H9 (cell line): ENCODE results near the gene ZRANB1. TPM values are rescaled to one million over a fixed set of nuclear protein-coding genes. Genes with fewer than 3 reads are reported as not detected.

Source experiments
- DNase-seq: peaks from one replicate; pipeline ENCODE4 v3.0.0-alpha.2; 2017
- H2AFZ ChIP-seq: one replicate; pipeline ENCODE4 v1.6.1; 2013; ENCODE audit warnings: mild to moderate bottlenecking, low read length, control low read depth, moderate library complexity
- H2AK5ac ChIP-seq: 2 replicates; pipeline ENCODE4 v1.6.1; 2013; ENCODE audit warnings: low read length, control low read depth, mixed read lengths; ENCODE audit not compliant: insufficient read length
- H2BK120ac ChIP-seq: one replicate; pipeline ENCODE4 v1.6.1; 2013; ENCODE audit warnings: low read depth, mild to moderate bottlenecking, low read length, control low read depth, inconsistent platforms; ENCODE audit not compliant: poor library complexity, severe bottlenecking
- H2BK12ac ChIP-seq: 2 replicates; pipeline ENCODE4 v1.6.1; 2013; ENCODE audit warnings: low read length, control low read depth, mixed read lengths, low read depth; ENCODE audit not compliant: insufficient read length
- H2BK15ac ChIP-seq: 2 replicates; pipeline ENCODE4 v1.6.1; 2013; ENCODE audit warnings: low read depth, low read length, control low read depth
- H2BK20ac ChIP-seq: one replicate; pipeline ENCODE4 v1.6.1; 2013; ENCODE audit warnings: low read depth, mild to moderate bottlenecking, low read length, control low read depth, inconsistent platforms; ENCODE audit not compliant: poor library complexity, severe bottlenecking
- H2BK5ac ChIP-seq: 2 replicates; pipeline ENCODE4 v1.6.1; 2013; ENCODE audit warnings: low read length, control low read depth, mixed read lengths; ENCODE audit not compliant: insufficient read length
- H3K14ac ChIP-seq: 2 replicates; pipeline ENCODE4 v1.6.1; 2013; ENCODE audit warnings: low read length, control low read depth; ENCODE audit not compliant: insufficient read depth
- H3K18ac ChIP-seq: 2 replicates; pipeline ENCODE4 v1.6.1; 2013; ENCODE audit warnings: low read depth, mild to moderate bottlenecking, mixed read lengths, low read length, control low read depth; ENCODE audit not compliant: insufficient read length
- H3K23ac ChIP-seq: 2 replicates; pipeline ENCODE4 v1.6.1; 2013; ENCODE audit warnings: low read length, control low read depth, mixed read lengths, low read depth; ENCODE audit not compliant: insufficient read length
- H3K23me2 ChIP-seq: 2 replicates; pipeline ENCODE4 v1.6.1; 2013; ENCODE audit warnings: low read depth, mild to moderate bottlenecking, mixed read lengths, low read length, control low read depth; ENCODE audit not compliant: insufficient read length, poor library complexity, severe bottlenecking
- H3K27ac ChIP-seq: 2 replicates; pipeline ENCODE4 v1.5.1; 2013; ENCODE audit warnings: low read length, control low read depth, mixed read lengths, low read depth; ENCODE audit not compliant: insufficient read length
- H3K27me3 ChIP-seq: 2 replicates; pipeline ENCODE4 v1.6.1; 2013; ENCODE audit warnings: low read length, control low read depth, inconsistent platforms; ENCODE audit not compliant: insufficient read depth
- H3K4ac ChIP-seq: 2 replicates; pipeline ENCODE4 v1.6.1; 2013; ENCODE audit warnings: low read depth, mild to moderate bottlenecking, control low read depth, inconsistent platforms, low read length, moderate library complexity
- H3K4me1 ChIP-seq: 2 replicates; pipeline ENCODE4 v1.6.1; 2013; ENCODE audit warnings: low read length, control low read depth, inconsistent platforms; ENCODE audit not compliant: insufficient read depth
- H3K4me2 ChIP-seq: 2 replicates; pipeline ENCODE4 v1.6.1; 2013; ENCODE audit warnings: low read length, control low read depth, mixed read lengths; ENCODE audit not compliant: insufficient read length, insufficient read depth
- H3K56ac ChIP-seq: 2 replicates; pipeline ENCODE4 v1.6.1; 2013; ENCODE audit warnings: low read depth, mild to moderate bottlenecking, mixed read lengths, low read length, control low read depth; ENCODE audit not compliant: insufficient read length
- H3K79me1 ChIP-seq: 2 replicates; pipeline ENCODE4 v1.6.1; 2013; ENCODE audit warnings: low read depth, mild to moderate bottlenecking, moderate library complexity, low read length, control low read depth, inconsistent platforms; ENCODE audit not compliant: insufficient read depth, poor library complexity, severe bottlenecking
- H3K79me2 ChIP-seq: 2 replicates; pipeline ENCODE4 v1.6.1; 2013; ENCODE audit warnings: low read length, control low read depth, inconsistent platforms; ENCODE audit not compliant: insufficient read depth
- H3K9ac ChIP-seq: 2 replicates; pipeline ENCODE4 v1.6.1; 2013; ENCODE audit warnings: low read length, control low read depth, mixed read lengths; ENCODE audit not compliant: insufficient read length; ENCODE audit errors: extremely low read depth
- H3K9me3 ChIP-seq: one replicate; pipeline ENCODE4 v1.6.1; 2013; ENCODE audit warnings: low read depth, low read length, inconsistent platforms; ENCODE audit not compliant: control insufficient read depth
- H3T11ph ChIP-seq: one replicate; pipeline ENCODE4 v1.6.1; 2013; ENCODE audit warnings: mild to moderate bottlenecking, low read length, control low read depth, inconsistent platforms
- H4K20me1 ChIP-seq: one replicate; pipeline ENCODE4 v1.6.1; 2013; ENCODE audit not compliant: control insufficient read depth, insufficient read length, insufficient read depth
- H4K5ac ChIP-seq: 2 replicates; pipeline ENCODE4 v1.6.1; 2013; ENCODE audit warnings: low read depth, mild to moderate bottlenecking, mixed read lengths, low read length, control low read depth; ENCODE audit not compliant: insufficient read length
- H4K8ac ChIP-seq: replicated peaks from 2 replicates; pipeline ENCODE4 v1.6.1; 2013; ENCODE audit warnings: low read length, control low read depth, mixed read lengths, low read depth; ENCODE audit not compliant: insufficient read length
- H4K91ac ChIP-seq: 2 replicates; pipeline ENCODE4 v1.6.1; 2013; ENCODE audit warnings: low read depth, mild to moderate bottlenecking, moderate library complexity, mixed read lengths, low read length, control low read depth; ENCODE audit not compliant: insufficient read length
- H3K27ac Mint-ChIP-seq, 3 experiments: 2 replicates in 2 of 3; 3 replicates in 1 of 3; pipeline ENCODE4 v1.8.0; 2020 to 2021; ENCODE audit warnings: mixed read lengths in 3 of 3, mild to moderate bottlenecking in 1 of 3, moderate library complexity in 1 of 3
- H3K27me3 Mint-ChIP-seq: 2 replicates; pipeline ENCODE4 v1.8.0; 2021; ENCODE audit warnings: low read depth, mild to moderate bottlenecking, moderate library complexity, mixed read lengths
- H3K36me3 Mint-ChIP-seq, 3 experiments: 2 replicates in 2 of 3; 3 replicates in 1 of 3; pipeline ENCODE4 v1.8.0; 2020 to 2021; ENCODE audit warnings: low read depth in 3 of 3, mixed read lengths in 3 of 3; ENCODE audit not compliant: insufficient read depth in 1 of 3
- H3K4me1 Mint-ChIP-seq, 2 experiments: 2 replicates each; pipeline ENCODE4 v1.8.0; 2020; ENCODE audit warnings: mixed read lengths in 2 of 2
- H3K4me3 Mint-ChIP-seq, 2 experiments: 2 replicates in 1 of 2; 3 replicates in 1 of 2; pipeline ENCODE4 v1.8.0; 2020 to 2021; ENCODE audit warnings: mild to moderate bottlenecking in 2 of 2, mixed read lengths in 2 of 2, moderate library complexity in 1 of 2
- H3K9me3 Mint-ChIP-seq, 2 experiments: 2 replicates in 1 of 2; 3 replicates in 1 of 2; pipeline ENCODE4 v1.8.0; 2020; ENCODE audit warnings: mild to moderate bottlenecking in 2 of 2, mixed read lengths in 2 of 2, moderate library complexity in 1 of 2
- WGBS: extraction: QIAGEN DNeasy Blood & Tissue Kit; methylation state at CpG from one replicate; pipeline ENCODE4 v1.1.7; 2013; ENCODE audit warnings: missing lambda C conversion rate, low lambda C conversion rate, mixed read lengths; ENCODE audit not compliant: insufficient read length; ENCODE audit errors: extremely low coverage; 5-methylcytosine and 5-hydroxymethylcytosine counted together
- total RNA-seq: library from RNA; stranded (reverse); gene quantifications from 2 replicates; pipeline ENCODE4 v1.2.1, GENCODE V29; 2021
- TF ChIP-seq, protein P1 (sequence below): fragments of 200-600 bp; sonication (generic); conservative IDR thresholded peaks from 3 replicates; pipeline ENCODE4 v1.8.0; 2021; ENCODE audit warnings: antibody characterized with exemption, mild to moderate bottlenecking

Gene ZRANB1
- total RNA-seq, 1 experiment from 2014 or later: 17.4 TPM

DNA sequence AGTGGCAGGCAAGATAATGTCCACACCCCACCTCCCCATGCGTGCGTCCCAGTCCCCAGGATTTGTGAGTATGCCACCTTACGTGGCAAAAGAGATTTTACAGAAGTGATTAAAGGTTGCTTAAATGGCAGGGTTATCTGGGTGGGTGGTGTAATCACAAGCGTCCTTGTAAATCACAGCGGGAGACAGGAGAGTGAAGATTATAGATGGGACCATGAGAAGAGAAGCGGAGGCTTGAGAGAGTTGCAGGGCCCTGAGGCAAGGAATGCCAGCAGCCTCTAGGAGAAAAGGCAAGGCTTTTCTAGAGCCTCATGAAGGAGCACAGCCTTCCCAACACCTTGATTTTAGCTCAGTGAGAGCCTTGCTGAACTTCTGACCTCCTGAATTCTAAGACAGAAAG lies 10.2 kb downstream of the ZRANB1 start:
- no peaks in the 10 kb centered on the region for H3K27me3 ChIP-seq
- no peak overlapping the region for H3T11ph ChIP-seq
- no peak overlapping the region for H4K91ac ChIP-seq
- no peak overlapping the region for H4K5ac ChIP-seq
- H3K27ac ChIP-seq: no peak overlapping the region
- peaks cover 21% of the 10 kb centered on the region for H3K79me1 ChIP-seq
- H2BK15ac ChIP-seq: no peak overlapping the region
- Mint-ChIP-seq H3K27me3 (no peaks in the 10 kb centered on the region), H3K9me3 (no peaks in the 10 kb centered on the region), H3K4me1 (peaks cover 13% of the 10 kb centered on the region in 2 experiments), H3K4me3 (no peak overlapping the region), H3K27ac (peak overlapping the region in 1 of 3 experiments; percentile 53; a peak in 1 of 7 replicates), H3K36me3 (peaks cover 0 to 8% (median 4%) of the 10 kb centered on the region in 3 experiments; a peak in 3 of 7 replicates)
- H4K8ac ChIP-seq: no peak overlapping the region
- TF ChIP-seq, protein P1, sequence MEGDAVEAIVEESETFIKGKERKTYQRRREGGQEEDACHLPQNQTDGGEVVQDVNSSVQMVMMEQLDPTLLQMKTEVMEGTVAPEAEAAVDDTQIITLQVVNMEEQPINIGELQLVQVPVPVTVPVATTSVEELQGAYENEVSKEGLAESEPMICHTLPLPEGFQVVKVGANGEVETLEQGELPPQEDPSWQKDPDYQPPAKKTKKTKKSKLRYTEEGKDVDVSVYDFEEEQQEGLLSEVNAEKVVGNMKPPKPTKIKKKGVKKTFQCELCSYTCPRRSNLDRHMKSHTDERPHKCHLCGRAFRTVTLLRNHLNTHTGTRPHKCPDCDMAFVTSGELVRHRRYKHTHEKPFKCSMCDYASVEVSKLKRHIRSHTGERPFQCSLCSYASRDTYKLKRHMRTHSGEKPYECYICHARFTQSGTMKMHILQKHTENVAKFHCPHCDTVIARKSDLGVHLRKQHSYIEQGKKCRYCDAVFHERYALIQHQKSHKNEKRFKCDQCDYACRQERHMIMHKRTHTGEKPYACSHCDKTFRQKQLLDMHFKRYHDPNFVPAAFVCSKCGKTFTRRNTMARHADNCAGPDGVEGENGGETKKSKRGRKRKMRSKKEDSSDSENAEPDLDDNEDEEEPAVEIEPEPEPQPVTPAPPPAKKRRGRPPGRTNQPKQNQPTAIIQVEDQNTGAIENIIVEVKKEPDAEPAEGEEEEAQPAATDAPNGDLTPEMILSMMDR: no peak
- no peak overlapping the region for H2BK120ac ChIP-seq
- no peaks in the 10 kb centered on the region for H4K20me1 ChIP-seq
- no peak overlapping the region for H2BK12ac ChIP-seq
- no peak overlapping the region for H3K4me2 ChIP-seq
- H2AK5ac ChIP-seq: no peak overlapping the region
- no peak overlapping the region for H3K56ac ChIP-seq
- H2BK5ac ChIP-seq: no peak overlapping the region
- no peak for DNase-seq
- no peaks in the 10 kb centered on the region for H3K23me2 ChIP-seq
- no peak overlapping the region for H2BK20ac ChIP-seq
- no peak overlapping the region for H3K9ac ChIP-seq
- H3K79me2 ChIP-seq: peaks cover 23% of the 10 kb centered on the region; the same call in 1 of the 2 replicates
- no CpG with 5 or more reads among the region's 6 CpGs for WGBS
- no peaks in the 10 kb centered on the region for H3K4me1 ChIP-seq
- H3K9me3 ChIP-seq: no peaks in the 10 kb centered on the region
- H3K23ac ChIP-seq: no peak overlapping the region
- no peak overlapping the region for H3K18ac ChIP-seq
- no peak overlapping the region for H2AFZ ChIP-seq
- no peak overlapping the region for H3K4ac ChIP-seq
- H3K14ac ChIP-seq: no peak overlapping the region
